GM18517 (cell line): ENCODE measurements around the gene ZXDC.

Experiments used
- ATAC-seq: cut with Tn5 transposase; IDR thresholded peaks from one replicate; pipeline ENCODE4 v1.9.1; 2021; ENCODE audit warnings: mild to moderate bottlenecking, moderate library complexity; ENCODE audit not compliant: unreplicated experiment

ZXDC gene

GRCh38 chr3:126490619-126491018 is 14.9 kb upstream of the ZXDC start:
- no peak for ATAC-seq

- no peak for ATAC-seq
These were observed 13.3 kb upstream of the ZXDC start for GRCh38 chr3:126488886-126489569.

GRCh38 chr3:126488185-126488584 is 12.5 kb upstream of the ZXDC start:
- ATAC-seq, result no peak

GRCh38 chr3:126487151-126487771 is 11.6 kb upstream of the ZXDC start:
- no peak for ATAC-seq

- no peak for ATAC-seq
These were observed 10.7 kb upstream of the ZXDC start for GRCh38 chr3:126486360-126486847.

DNA sequence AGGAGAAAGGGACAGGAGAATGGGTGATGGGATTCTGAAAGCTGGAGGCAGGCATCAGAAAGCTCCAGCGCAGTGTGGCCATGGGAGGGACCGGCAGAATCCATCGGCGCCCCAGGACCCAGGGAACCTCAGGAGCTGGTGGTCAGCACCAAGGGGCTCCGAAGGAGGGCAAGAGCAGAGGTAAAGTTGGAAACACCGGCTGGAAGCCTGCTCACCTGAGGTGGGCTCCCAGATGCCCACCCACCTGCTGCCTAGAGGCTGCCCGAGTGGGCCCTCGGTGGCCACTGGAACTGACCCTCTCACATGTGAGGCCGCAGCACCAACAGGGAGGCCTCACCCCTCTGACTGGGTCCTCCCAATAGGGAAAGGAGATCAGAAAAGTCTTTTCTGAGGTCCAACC is 10.3 kb upstream of the ZXDC start:
- ATAC-seq, result no peak

GRCh38 chr3:126485176-126485897 is 9.6 kb upstream of the ZXDC start:
- ATAC-seq, result no peak

- ATAC-seq, result no peak
These were observed 9.0 kb upstream of the ZXDC start for GRCh38 chr3:126484662-126485061.

DNA sequence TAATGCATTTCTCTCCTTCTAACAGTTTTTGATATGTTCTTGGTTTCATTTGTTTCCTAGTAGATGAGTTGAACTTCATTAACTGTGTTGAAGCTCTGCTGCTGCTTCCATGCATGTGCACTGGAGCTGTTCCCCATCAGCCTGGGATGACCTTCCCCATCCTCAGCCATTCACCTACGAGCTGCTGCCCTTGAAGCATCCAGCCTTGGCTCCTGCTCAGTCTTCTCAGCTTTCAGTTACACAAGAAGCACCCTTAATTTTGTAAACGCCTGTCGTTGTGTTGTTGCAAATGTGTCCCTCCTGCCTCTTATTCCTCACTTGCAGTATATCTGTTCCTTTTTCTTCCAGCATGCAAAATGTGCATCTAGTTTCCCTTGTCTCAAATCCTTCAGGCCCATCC is 8.5 kb upstream of the ZXDC start:
- no peak for ATAC-seq

DNA sequence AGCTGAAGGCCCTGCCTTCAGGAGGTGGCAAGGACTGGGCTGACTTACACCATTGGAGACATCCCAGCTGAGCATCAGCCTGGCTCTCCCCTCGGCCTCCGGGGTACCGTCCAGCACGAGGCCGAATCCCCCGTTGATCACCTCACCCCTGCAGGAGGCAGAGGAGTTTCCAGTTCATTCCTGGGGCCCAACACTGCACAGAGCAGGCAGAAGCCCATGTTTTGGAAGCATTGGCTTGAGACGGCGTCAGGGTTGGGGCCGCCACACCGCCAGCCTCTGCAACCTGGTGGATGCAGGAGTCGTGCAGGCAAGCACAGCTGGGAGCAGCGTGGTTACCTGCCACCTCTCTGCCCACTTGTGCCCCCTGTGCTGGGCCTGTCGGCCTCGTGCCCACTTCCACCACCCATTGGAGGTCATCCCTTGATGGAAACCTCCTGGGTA is 7.7 kb upstream of the ZXDC start:
- no peak for ATAC-seq

DNA sequence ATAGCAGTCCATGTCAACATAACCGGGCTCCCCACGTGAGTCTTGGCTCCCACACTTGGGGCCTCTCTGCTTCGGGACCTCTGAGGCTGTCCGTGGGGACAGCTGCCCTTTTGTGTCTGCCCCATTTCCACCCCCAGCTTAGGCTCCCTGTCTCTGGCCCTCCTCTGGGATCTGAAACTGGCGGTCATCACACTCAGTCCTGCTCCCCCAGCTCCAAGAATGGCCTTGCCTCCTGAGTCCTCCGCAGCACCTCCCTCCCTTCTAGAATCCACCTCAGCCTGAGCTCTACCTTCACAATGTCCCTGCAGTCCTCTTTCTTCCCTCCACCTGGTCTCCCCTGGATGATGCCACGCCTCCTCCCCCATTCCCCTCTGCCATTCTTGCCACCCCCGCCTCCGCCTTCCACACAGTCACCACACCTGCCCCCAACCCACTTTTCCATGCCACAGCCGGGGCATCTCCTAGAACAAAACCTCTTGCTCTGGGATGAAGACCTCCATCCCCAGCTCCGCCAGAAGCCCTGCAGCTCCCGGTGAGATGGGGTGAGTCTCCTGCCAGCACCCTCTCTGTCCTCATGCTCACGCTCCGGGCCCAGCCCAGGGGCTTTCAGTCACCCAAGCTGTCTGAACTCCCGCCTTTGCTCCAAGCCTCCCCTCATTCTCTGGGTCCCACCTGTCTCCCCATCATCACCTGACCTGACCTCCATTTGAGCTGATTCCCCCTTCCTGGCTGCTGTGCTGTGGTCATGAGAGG is 7.0 kb upstream of the ZXDC start:
- no peak for ATAC-seq

- ATAC-seq, result no peak
These were observed 6.3 kb upstream of the ZXDC start for GRCh38 chr3:126481808-126482502.

DNA sequence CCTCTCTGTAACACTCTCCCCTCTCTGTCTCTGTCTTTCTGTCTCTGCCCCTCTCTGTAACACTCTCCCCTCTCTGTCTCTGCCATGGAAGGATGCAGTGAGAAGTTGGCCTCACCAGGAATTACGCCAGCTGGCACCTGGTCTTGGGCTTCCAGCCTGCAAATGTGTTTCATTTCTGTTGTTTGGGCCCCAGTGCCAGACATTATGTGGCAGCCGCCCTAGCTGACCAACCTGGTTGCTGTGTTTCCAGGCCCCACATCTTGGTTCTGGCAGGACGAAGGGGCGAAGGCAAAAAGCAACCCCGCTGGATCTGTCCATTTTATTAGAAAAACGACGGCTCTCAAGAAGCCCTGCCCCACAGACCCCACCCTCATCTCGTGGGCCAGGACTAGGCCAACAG is 5.2 kb upstream of the ZXDC start:
- ATAC-seq, result no peak

- no peak for ATAC-seq
These were observed 4.5 kb upstream of the ZXDC start for GRCh38 chr3:126480206-126480605.

DNA sequence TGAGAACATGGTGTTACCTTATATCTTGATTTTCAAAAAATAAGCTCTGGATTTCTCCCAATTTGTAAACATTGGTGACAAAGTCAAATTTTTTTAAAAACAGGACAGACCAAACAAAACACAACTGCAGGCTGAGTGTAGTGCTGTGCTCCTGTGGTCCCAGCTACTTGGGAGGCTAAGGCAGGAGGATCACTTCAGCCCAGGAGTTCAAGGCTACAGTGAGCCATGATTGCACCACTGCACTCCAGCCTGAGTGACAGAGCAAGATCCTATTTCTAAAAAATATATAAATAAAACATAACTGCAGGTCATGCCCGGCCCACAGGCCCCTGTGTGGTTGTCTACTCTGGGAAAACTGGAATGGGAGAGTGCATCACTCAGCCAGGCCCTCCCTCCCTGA is 4.0 kb upstream of the ZXDC start:
- no peak for ATAC-seq

DNA sequence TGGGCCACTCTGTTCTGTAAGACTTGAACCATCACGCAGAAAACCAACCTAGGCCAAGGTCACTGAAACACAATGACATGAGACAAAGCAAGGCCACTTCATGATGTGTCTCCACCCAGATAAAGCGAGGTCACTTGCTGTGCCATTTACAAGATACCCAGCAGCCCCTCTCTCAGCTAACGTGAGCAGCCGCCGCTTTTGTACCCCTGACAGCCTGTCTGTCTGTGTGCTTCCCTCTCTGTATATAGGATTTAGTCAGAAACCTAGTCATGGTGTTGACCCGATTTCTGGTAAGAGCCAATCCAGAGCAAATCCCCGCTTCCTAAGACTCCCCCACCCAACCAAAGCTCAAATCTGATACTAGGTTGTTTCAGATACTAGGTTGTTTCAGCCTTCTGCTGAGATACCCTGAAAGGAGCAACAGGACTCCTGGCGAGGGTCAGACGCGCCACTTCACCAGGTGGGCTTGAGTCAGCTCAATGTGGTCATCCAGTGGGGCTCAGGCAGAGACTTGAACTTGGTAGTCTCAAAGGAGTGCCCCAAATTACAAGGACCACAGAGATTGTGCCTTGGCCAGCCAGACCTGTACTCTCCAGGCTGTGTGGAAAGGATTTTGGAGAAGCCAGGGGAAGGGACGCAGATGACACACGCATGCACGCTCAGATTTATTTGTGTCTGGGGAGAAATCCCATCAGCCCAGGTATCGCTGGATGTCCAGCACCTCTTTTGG is 3.1 kb upstream of the ZXDC start:
- ATAC-seq, result no peak

DNA sequence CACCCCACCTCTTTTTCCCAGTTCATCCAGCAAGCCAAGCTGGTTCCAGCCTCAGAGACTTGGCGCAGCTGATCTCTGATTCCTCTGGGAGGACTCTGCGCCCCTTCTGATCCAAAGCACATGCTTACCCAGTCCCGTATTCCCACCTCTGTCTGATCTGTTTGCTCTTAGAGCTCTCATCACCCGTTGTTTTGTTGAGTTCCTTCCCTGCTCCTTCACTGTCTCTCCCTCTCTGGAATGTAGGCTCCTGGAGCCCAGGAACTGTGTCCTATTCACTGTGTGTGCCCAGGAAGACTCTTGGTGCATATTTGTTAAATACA is 1.3 kb upstream of the ZXDC start:
- ATAC-seq, result no peak

GRCh38 chr3:126476166-126477060 is 722 bp upstream of the ZXDC start:
- peak; percentile 27 for ATAC-seq
